Suprapubic skin (tissue), 4 donors: ENCODE data around the gene ATG4D. TPM values are rescaled to one million over a fixed set of nuclear protein-coding genes. Genes with fewer than 3 reads are reported as not detected.

Experiments used
- DNase-seq, 2 donors: peaks; one replicate each; pipeline ENCODE4 v3.0.0-alpha.2; 2019; ENCODE audit warnings: low spot score in 2 of 2
- H3K27ac ChIP-seq: fragments of 200-600 bp; sonication (generic); one replicate; pipeline ENCODE4 v1.5.1; 2019
- H3K27me3 ChIP-seq: fragments of 200-600 bp; sonication (generic); one replicate; pipeline ENCODE4 v1.5.1; 2019
- H3K36me3 ChIP-seq: fragments of 200-600 bp; sonication (generic); one replicate; pipeline ENCODE4 v1.5.1; 2019
- H3K4me1 ChIP-seq: fragments of 200-600 bp; sonication (generic); one replicate; pipeline ENCODE4 v1.5.1; 2019
- H3K4me3 ChIP-seq: fragments of 200-600 bp; sonication (generic); one replicate; pipeline ENCODE4 v1.5.1; 2019; ENCODE audit warnings: mild to moderate bottlenecking
- H3K9me3 ChIP-seq: fragments of 200-600 bp; sonication (generic); one replicate; pipeline ENCODE4 v1.5.1; 2019
- EP300 ChIP-seq: sonication (generic); formaldehyde crosslinking; IDR thresholded peaks from one replicate; pipeline ENCODE4 v1.6.1; 2017; ENCODE audit warnings: antibody characterized with exemption
- POLR2A ChIP-seq, 2 donors: fragments of 450-650 bp; IDR thresholded peaks; one replicate each; pipeline ENCODE4 v1.6.1; 2017; ENCODE audit warnings: antibody characterized with exemption in 2 of 2, mild to moderate bottlenecking in 2 of 2, moderate library complexity in 2 of 2
- POLR2AphosphoS5 ChIP-seq, 3 donors: sonication (generic); formaldehyde crosslinking; IDR thresholded peaks; one replicate each; pipeline ENCODE4 v1.6.1; 2017; ENCODE audit warnings: antibody characterized with exemption in 3 of 3
- WGBS: methylation state at CpG from one replicate; pipeline ENCODE4 v1.1.5; 2018; 5-methylcytosine and 5-hydroxymethylcytosine counted together
- total RNA-seq, 4 donors: library from RNA; depleted of rRNA; stranded (reverse); fragments of >200 nt; gene quantifications; one replicate each; pipeline ENCODE4 v1.1.0, GENCODE V29; 2016
- TF ChIP-seq, protein P1 (sequence below), 2 donors: fragments of 200-600 bp in 1 of 2; fragments of 450-650 bp in 1 of 2; sonication (generic) in 1 of 2; IDR thresholded peaks; one replicate each; pipeline ENCODE4 v1.5.1; 2016 to 2019; ENCODE audit warnings: antibody characterized with exemption in 2 of 2, mild to moderate bottlenecking in 1 of 2, moderate library complexity in 1 of 2

The ATG4D gene
- total RNA-seq, 4 donors from 2014 or later = 52.2 to 80.8 (median 63.6) TPM

DNA sequence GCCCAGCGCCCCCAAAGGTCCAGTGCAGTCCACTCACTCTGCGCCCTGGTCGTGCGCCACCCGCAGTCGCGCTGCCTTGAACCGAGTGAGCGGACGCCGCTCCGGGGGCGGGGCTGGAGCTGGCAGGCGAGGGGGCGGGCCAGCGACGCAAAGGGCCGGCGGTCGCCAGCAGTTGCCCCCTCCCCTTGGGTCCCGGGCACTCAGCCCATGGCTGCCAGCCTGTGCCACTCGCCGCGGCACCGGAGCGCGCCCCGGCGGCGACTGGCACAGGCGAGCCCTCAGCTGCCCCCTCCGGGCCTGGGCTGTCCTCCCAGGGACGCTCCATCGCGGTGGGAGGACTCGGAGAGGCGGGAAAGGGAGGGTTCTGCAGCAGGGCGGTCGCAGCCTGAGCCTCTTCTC is 26.3 kb upstream of the ATG4D start, which contains the start of gene S1PR5:
TSS of gene S1PR5 (minus strand) at position 87 of the 399 bp plus-strand sequence. CDS start 2,436 bp downstream, outside the sequence.
- no CpG with 5 or more reads among the region's 39 CpGs for whole genome bisulfite sequencing
- DNase-seq = no peak
- Histone ChIP-seq H3K36me3 (peaks cover 13% of the 10 kb centered on the region), H3K27me3 (peaks cover 67% of the 10 kb centered on the region), H3K27ac (peak within 1 kb of the TSS; percentile 78), H3K4me1 (peaks cover 56% of the 10 kb centered on the region), H3K4me3 (peak within 1 kb of the TSS; percentile 58), H3K9me3 (no peaks in the 10 kb centered on the region)
- no peak for TF ChIP-seq POLR2AphosphoS5 (IDR thresholded peaks at IDR 0.05)
- TF ChIP-seq, protein P1, sequence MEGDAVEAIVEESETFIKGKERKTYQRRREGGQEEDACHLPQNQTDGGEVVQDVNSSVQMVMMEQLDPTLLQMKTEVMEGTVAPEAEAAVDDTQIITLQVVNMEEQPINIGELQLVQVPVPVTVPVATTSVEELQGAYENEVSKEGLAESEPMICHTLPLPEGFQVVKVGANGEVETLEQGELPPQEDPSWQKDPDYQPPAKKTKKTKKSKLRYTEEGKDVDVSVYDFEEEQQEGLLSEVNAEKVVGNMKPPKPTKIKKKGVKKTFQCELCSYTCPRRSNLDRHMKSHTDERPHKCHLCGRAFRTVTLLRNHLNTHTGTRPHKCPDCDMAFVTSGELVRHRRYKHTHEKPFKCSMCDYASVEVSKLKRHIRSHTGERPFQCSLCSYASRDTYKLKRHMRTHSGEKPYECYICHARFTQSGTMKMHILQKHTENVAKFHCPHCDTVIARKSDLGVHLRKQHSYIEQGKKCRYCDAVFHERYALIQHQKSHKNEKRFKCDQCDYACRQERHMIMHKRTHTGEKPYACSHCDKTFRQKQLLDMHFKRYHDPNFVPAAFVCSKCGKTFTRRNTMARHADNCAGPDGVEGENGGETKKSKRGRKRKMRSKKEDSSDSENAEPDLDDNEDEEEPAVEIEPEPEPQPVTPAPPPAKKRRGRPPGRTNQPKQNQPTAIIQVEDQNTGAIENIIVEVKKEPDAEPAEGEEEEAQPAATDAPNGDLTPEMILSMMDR (IDR thresholded peaks at IDR 0.05) = no peak
- no peak for TF ChIP-seq POLR2A (IDR thresholded peaks at IDR 0.05)
- TF ChIP-seq EP300 = no peak

DNA sequence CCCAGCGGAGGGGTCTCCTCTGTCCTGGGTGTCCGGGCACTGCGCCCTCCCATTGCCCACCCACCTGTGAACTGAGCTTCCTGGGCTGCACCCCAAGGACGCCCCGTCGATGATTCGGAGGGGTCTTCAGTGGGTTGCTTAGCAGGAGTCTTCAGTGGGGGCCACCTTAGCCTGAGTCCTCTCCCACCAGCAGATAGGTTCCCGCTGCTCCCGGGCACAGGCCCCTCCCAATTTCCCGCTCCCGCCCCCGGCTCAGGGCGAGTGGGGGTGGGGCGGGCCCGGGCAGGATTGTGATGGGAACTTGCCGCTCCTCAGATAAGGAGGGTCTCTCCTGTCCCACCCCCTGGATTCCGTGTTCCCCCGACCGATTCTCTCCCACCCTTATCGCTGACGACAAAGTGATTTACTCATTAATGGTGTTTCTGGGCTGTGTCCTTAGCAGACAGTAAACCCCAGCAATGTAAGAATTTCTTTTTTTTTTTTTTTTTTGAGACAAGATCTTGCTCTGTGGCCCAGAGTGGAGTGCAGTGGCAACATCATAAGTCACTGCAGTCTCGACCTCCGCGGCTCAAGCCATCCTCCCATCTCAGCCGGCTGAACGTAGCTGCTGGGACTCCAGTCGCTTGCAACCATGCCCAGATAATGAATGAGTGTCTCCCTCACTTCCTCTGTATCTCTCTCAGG is 25.8 kb upstream of the ATG4D start:
- no peak for DNase-seq
- Histone ChIP-seq H3K27me3 (peaks cover 66% of the 10 kb centered on the region), H3K36me3 (peaks cover 13% of the 10 kb centered on the region), H3K4me1 (peaks cover 57% of the 10 kb centered on the region), H3K27ac (peak overlapping the region; percentile 78), H3K4me3 (peak overlapping the region; percentile 58), H3K9me3 (no peaks in the 10 kb centered on the region)
- 3% methylated on average over 13 of the region's 27 CpGs for whole genome bisulfite sequencing
- TF ChIP-seq POLR2A (IDR thresholded peaks at IDR 0.05) = no peak
- TF ChIP-seq EP300 = no peak
- TF ChIP-seq, protein P1 (IDR thresholded peaks at IDR 0.05) = no peak
- TF ChIP-seq POLR2AphosphoS5 (IDR thresholded peaks at IDR 0.05) = no peak

DNA sequence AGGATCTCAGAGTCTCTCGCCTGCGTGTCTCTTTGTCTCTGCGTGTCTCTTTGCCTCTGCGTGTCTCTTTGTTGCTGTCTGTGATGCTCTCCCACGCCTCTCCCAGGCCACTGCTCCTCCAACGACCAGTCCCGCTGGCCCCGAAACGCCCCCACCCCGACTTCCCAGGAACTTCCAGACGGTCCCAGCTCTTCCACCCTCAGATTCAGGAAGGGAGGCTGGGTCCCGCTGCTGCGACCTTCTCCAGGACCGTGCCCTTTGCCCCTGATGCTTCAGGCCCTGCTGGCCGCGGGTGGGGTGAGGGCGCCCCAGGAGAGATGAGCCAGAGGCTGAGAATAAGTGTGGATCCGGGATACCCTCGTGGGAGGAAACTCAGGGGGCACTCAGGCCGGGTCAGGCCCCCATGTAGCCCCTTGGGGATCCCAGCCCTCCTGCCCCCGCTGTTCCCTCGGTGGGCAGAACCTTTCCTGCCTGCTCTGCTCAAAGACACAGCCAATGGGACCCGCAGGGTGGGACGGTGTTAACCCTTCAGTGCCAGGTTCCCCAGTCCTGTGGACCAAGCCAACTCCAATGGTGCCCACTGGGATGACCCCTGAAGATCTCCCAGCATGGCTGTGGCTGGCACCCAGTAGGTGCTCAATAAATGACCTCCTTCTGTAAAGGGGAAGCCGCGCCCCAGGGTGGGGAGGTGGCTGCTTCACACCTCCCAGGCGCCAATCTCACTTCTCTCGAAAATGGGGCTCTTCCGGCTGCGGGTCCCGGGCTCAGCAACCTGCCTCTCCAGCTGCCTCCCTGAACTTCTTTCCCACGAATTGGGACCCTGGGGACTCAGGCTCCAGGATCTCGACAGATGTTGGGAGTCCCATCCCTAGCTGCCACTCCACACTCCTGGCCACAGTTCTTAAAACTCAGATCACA is 25.0 kb upstream of the ATG4D start:
- H3K27ac ChIP-seq = peak overlapping the region; percentile 78
- H3K4me1 ChIP-seq = peaks cover 57% of the 10 kb centered on the region
- no peak for DNase-seq

DNA sequence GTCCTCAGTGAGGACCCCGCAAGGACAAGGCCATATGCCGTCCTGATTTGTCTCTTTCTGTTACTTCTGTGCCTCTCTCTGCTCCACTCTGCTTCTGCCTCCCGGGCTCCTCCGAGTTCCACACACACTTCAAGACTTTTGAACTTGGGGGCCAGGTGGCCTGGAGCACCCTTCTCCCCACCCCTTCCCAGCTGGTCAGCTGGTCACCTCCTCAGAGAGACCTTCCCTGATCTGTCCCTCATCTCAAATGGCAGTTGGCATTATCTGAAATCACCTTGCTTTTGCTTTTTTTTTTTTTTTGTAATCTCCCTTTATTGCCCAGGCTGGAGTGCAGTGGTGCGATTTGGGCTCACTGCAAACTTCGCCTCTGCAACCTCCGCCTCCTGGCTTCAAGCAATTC is 24.3 kb upstream of the ATG4D start:
- no peak for DNase-seq
- Histone ChIP-seq H3K4me1 (peaks cover 51% of the 10 kb centered on the region), H3K27ac (no peak overlapping the region), H3K27me3 (peaks cover 51% of the 10 kb centered on the region), H3K4me3 (no peak overlapping the region), H3K9me3 (no peaks in the 10 kb centered on the region), H3K36me3 (peaks cover 4% of the 10 kb centered on the region)
- 50% methylated on average over 7 of the region's 7 CpGs for WGBS
- TF ChIP-seq EP300 (no peak), POLR2A (IDR thresholded peaks at IDR 0.05) (no peak), POLR2AphosphoS5 (IDR thresholded peaks at IDR 0.05) (no peak)
- TF ChIP-seq, protein P1 (IDR thresholded peaks at IDR 0.05) = no peak

More for the DNA sequence above, 25.0 kb upstream of the ATG4D start:
- peak overlapping the region; percentile 58 for H3K4me3 ChIP-seq
- no peaks in the 10 kb centered on the region for H3K9me3 ChIP-seq
- H3K27me3 ChIP-seq = peaks cover 58% of the 10 kb centered on the region
- TF ChIP-seq, protein P1 (IDR thresholded peaks at IDR 0.05) = no peak
- TF ChIP-seq EP300 (no peak), POLR2A (IDR thresholded peaks at IDR 0.05) (no peak), POLR2AphosphoS5 (IDR thresholded peaks at IDR 0.05) (no peak)
- 14% methylated on average over 18 of the region's 33 CpGs for WGBS
- H3K36me3 ChIP-seq = peaks cover 11% of the 10 kb centered on the region
